Common myeloid progenitor, CD34-positive (primary cell): ENCODE results near the gene CEBPG. TPM values are rescaled to one million over a fixed set of nuclear protein-coding genes. Genes with fewer than 3 reads are reported as not detected.

Experiments
- CTCF ChIA-PET: fragments of 350-600 bp; sonication (Branson Sonifier 250); formaldehyde crosslinking; loops from one replicate; lab custom pipeline; 2021; ENCODE audit warnings: antibody characterized with exemption; lab: Charles Lee
- POLR2A ChIA-PET: fragments of 350-600 bp; sonication (Branson Sonifier 250); formaldehyde crosslinking; loops from one replicate; lab custom pipeline; 2021; ENCODE audit warnings: antibody characterized with exemption; lab: Charles Lee
- DNase-seq, 3 donors: peaks; one replicate each; pipeline versions ENCODE4 v3.0.0 to v3.0.0-alpha.2; 2013
- H3K27ac ChIP-seq, 2 experiments: 1 replicate in 1 of 2; 2 replicates in 1 of 2; pipeline ENCODE4 v1.7.0; 2013; ENCODE audit warnings: inconsistent platforms in 2 of 2, low read length in 2 of 2, mild to moderate bottlenecking in 2 of 2, low read depth in 1 of 2, moderate library complexity in 1 of 2; ENCODE audit not compliant: severe bottlenecking in 2 of 2, insufficient read depth in 1 of 2, poor library complexity in 1 of 2
- H3K27me3 ChIP-seq, 5 experiments: replicated peaks in 2 of 5; 1 replicate in 3 of 5; 2 replicates in 2 of 5; pipeline versions ENCODE4 v1.6.1 to v1.7.0; 2013; ENCODE audit warnings: low read length in 4 of 5, mild to moderate bottlenecking in 2 of 5, moderate library complexity in 2 of 5, inconsistent platforms in 1 of 5; ENCODE audit not compliant: insufficient read depth in 5 of 5, control insufficient read depth in 4 of 5
- H3K36me3 ChIP-seq, 4 experiments: 1 replicate in 2 of 4; 2 replicates in 2 of 4; pipeline versions ENCODE4 v1.6.1 to v1.7.0; 2013; ENCODE audit warnings: low read length in 3 of 4, control low read depth in 1 of 4, mild to moderate bottlenecking in 1 of 4; ENCODE audit not compliant: control insufficient read depth in 4 of 4, insufficient read depth in 4 of 4
- H3K4me1 ChIP-seq, 4 experiments: 1 replicate in 3 of 4; 2 replicates in 1 of 4; pipeline versions ENCODE4 v1.6.1 to v1.7.1; 2013; ENCODE audit warnings: low read length in 3 of 4, mild to moderate bottlenecking in 3 of 4, control low read depth in 1 of 4, inconsistent platforms in 1 of 4, moderate library complexity in 1 of 4; ENCODE audit not compliant: control insufficient read depth in 4 of 4, insufficient read depth in 4 of 4; ENCODE audit errors: control extremely low read depth in 1 of 4
- H3K4me3 ChIP-seq, 7 experiments: 1 replicate in 4 of 7; 2 replicates in 3 of 7; pipeline versions ENCODE4 v1.5.1 to v1.7.0; 2013; ENCODE audit warnings: mild to moderate bottlenecking in 7 of 7, low read length in 6 of 7, moderate library complexity in 6 of 7, inconsistent platforms in 2 of 7, low read depth in 2 of 7, control low read depth in 1 of 7; ENCODE audit not compliant: insufficient read depth in 4 of 7, control insufficient read depth in 1 of 7; ENCODE audit errors: extremely low read depth in 1 of 7
- H3K9me3 ChIP-seq, 5 experiments: 1 replicate in 4 of 5; 2 replicates in 1 of 5; pipeline versions ENCODE4 v1.6.1 to v1.7.1; 2013; ENCODE audit warnings: low read length in 4 of 5, mild to moderate bottlenecking in 2 of 5, inconsistent platforms in 1 of 5, low read depth in 1 of 5, moderate library complexity in 1 of 5; ENCODE audit not compliant: control insufficient read depth in 4 of 5, insufficient read depth in 2 of 5; ENCODE audit errors: control extremely low read depth in 1 of 5
- WGBS: methylation state at CpG from one replicate; pipeline ENCODE4 v1.1.5; 2013; ENCODE audit not compliant: insufficient coverage; 5-methylcytosine and 5-hydroxymethylcytosine counted together
- polyA plus RNA-seq: library from polyadenylated mRNA; unstranded; fragments of 120-200 nt; gene quantifications from one replicate; pipeline ENCODE4 v1.2.1, GENCODE V29; 2013

Gene CEBPG
- polyA plus RNA-seq: 25.6 TPM

DNA sequence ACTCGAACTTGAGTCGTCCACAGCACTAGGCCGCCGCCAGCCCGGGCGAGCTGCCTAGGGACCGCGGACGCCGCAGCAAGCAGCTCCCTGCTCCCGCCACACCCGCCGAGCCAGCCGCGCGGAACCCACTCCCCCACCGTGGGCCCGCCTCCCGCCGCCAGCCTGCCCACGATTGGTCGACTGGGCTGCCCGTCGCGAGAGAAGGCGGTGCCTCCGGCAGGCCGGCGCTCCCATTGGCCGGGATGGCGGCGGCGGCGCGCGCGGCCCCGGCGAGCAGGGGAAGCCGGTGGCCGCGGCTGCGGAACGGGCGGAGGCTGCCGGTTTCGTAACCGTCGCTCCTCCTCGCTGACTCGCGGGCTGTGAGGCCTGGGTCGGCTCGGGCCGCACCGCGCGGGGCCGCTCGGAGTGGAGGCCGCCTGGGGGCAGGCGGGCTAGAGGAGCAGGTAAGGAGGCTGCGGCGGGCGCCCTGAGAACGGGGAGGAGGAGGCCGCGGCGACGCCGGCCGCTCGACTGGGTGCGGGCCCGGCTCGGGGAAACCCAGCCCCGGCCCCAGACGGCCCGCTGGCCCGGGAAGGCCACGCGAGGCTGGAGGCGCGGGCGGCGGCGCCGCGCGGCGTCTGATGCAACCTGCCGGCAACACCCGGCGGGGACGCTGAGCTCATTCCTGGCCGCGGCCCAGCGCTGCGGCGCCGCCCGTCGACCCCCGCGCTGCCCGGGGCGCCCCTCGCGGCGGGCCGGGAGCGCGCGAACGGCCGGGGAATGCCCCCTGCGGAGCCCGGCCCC, at the start of gene CEBPG:
TSS of gene CEBPG (plus strand) at position 257 of the 783 bp plus-strand sequence. CDS start 5,531 bp downstream, outside the sequence.
- WGBS: under 1% methylated on average over 106 of the region's 118 CpGs
- H3K4me1 ChIP-seq: peaks cover 8 to 30% (median 23%) of the 10 kb centered on the region in 4 experiments
- peaks cover 0 to 6% (median 0%) of the 10 kb centered on the region in 4 experiments for H3K36me3 ChIP-seq
- peak; percentile 94 to 97 (median 95) for DNase-seq
- H3K27me3 ChIP-seq: no peaks in the 10 kb centered on the region
- peak within 1 kb of the TSS; percentile 64 to 96 (median 81) for H3K4me3 ChIP-seq
- H3K9me3 ChIP-seq: no peaks in the 10 kb centered on the region
- CTCF ChIA-PET: interaction anchor here (1.0 to 3.0 kb wide), 16 partner anchors 10 to 132 kb away, joined by 3 to 15 read pairs (median 4); partner anchors contain the start of gene CEBPA
- POLR2A ChIA-PET: interaction anchor here (0.8 to 3.5 kb wide), 3 partner anchors 12 to 71 kb away, joined by 3 to 31 read pairs (median 5); partner anchors contain the start of gene CEBPA
- peak within 1 kb of the TSS; percentile 93 to 97 for H3K27ac ChIP-seq

DNA sequence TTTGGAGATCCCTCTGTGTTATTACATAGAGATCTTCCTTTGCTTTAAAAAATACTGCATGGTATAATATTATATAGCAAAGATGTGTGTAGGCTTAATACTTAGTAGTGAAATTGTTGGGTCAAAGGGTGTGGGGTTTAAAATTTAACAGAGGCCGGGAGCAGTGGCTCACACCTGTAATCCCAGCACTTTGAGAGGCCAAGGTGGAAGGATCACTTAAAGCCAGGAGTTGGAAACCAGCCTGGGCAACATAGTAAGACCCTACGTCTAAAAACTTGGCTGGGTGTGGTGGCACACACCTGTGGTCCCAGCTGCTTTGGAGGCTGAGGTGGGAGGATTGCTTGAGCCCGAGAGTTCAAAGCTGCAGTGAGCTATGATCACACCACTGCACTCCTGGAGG, 48.9 kb upstream of the CEBPG start:
- H3K4me3 ChIP-seq: no peak overlapping the region
- H3K36me3 ChIP-seq: no peaks in the 10 kb centered on the region
- ChIA-PET POLR2A (no interaction called here), CTCF (interaction anchor here (1.2 kb wide), 1 partner anchor 9 kb away, joined by 3 read pairs; no protein-coding TSS in a partner anchor)
- peaks cover 0 to 8% (median 0%) of the 10 kb centered on the region in 4 experiments for H3K4me1 ChIP-seq
- WGBS: 100% methylated on average over 1 of the region's 3 CpGs
- H3K9me3 ChIP-seq: peaks cover 0 to 16% (median 1%) of the 10 kb centered on the region in 5 experiments
- no peaks in the 10 kb centered on the region for H3K27me3 ChIP-seq
- no peak for DNase-seq
- no peak overlapping the region for H3K27ac ChIP-seq

- no peak overlapping the region for H3K4me3 ChIP-seq
- peaks cover 0 to 7% (median 1%) of the 10 kb centered on the region in 5 experiments for H3K9me3 ChIP-seq
- CTCF ChIA-PET: interaction anchor here (1.9 kb wide), 1 partner anchor 84 kb away, joined by 4 read pairs; no protein-coding TSS in a partner anchor
- no peak overlapping the region for H3K27ac ChIP-seq
- no peak for DNase-seq
- peaks cover 0 to 20% (median 0%) of the 10 kb centered on the region in 4 experiments for H3K4me1 ChIP-seq
- no peaks in the 10 kb centered on the region for H3K36me3 ChIP-seq
- no peaks in the 10 kb centered on the region for H3K27me3 ChIP-seq
- WGBS: 100% methylated on average over 4 of the region's 5 CpGs
- POLR2A ChIA-PET: no interaction called here
Measured at GRCh38 chr19:33325920-33326319, 47.6 kb upstream of the CEBPG start.

DNA sequence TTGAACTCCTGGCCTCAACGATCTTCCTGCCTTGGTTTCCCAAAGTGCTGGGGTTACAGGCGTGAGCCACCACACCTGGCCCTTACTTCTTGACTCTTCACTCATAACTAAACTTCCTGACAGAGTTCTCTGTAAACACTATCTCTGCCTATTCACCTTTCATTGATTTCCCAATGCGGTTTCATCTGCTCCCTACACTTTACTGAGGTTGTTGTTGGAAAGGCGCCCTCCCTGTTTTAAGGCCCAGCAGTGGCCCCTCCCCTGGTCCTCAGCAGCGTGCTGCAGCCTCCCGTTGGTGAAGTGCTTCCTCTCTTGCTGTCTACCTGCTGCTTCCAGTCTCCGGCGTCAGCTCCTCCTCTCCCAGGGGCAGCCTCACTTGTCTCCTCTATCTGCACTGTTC, 44.4 kb upstream of the CEBPG start:
- no peak for DNase-seq
- H3K9me3 ChIP-seq: peaks cover 0 to 4% (median 0%) of the 10 kb centered on the region in 5 experiments
- H3K27me3 ChIP-seq: no peaks in the 10 kb centered on the region
- H3K4me3 ChIP-seq: no peak overlapping the region
- POLR2A ChIA-PET: no interaction called here
- H3K27ac ChIP-seq: no peak overlapping the region
- WGBS: 90% methylated on average over 8 of the region's 8 CpGs
- peaks cover 0 to 33% (median 4%) of the 10 kb centered on the region in 4 experiments for H3K4me1 ChIP-seq
- H3K36me3 ChIP-seq: no peaks in the 10 kb centered on the region
- CTCF ChIA-PET: interaction anchor here (1.1 kb wide), 1 partner anchor 16 kb away, joined by 3 read pairs; no protein-coding TSS in a partner anchor

- Histone ChIP-seq H3K9me3 (peaks cover 0 to 4% (median 0%) of the 10 kb centered on the region in 5 experiments), H3K36me3 (no peaks in the 10 kb centered on the region), H3K27ac (no peak overlapping the region), H3K4me3 (no peak overlapping the region), H3K27me3 (no peaks in the 10 kb centered on the region), H3K4me1 (peaks cover 0 to 33% (median 4%) of the 10 kb centered on the region in 4 experiments)
- 61% methylated on average over 3 of the region's 4 CpGs for WGBS
- no peak for DNase-seq
- ChIA-PET CTCF (no interaction called here), POLR2A (no interaction called here)
Measured at GRCh38 chr19:33329736-33330135, 43.8 kb upstream of the CEBPG start.

DNA sequence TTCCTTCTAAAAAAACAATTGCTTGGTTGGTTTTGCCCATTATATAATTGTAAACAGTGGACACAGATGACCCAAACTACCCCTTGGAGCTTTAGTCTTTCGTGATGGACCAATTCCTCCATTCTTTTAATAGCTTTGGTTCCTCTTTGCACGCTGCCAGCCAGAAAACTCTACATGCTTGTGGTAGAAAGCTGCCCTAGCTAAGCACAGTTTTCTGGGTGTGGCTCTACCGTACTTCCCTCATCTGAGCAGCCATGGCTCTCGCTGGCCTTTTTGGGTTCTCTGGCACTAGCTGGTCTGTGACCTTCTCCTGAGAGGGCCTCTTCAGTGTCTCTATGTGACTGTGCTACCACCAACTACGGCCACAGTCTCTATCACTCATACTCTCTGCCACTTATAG, 41.3 kb upstream of the CEBPG start:
- Histone ChIP-seq H3K9me3 (no peaks in the 10 kb centered on the region), H3K36me3 (no peaks in the 10 kb centered on the region), H3K4me1 (peaks cover 0 to 33% (median 4%) of the 10 kb centered on the region in 4 experiments), H3K4me3 (no peak overlapping the region), H3K27me3 (no peaks in the 10 kb centered on the region), H3K27ac (no peak overlapping the region)
- ChIA-PET POLR2A (interaction anchor here (0.7 to 1.0 kb wide), 2 partner anchors 30 to 40 kb away, joined by 3 to 5 read pairs; partner anchors contain the start of gene CEBPA), CTCF (interaction anchor here (1.7 to 2.0 kb wide), 2 partner anchors 20 to 74 kb away, joined by 3 to 4 read pairs; no protein-coding TSS in a partner anchor)
- peak; percentile 10 to 66 (median 60) for DNase-seq
- WGBS: 0% methylated on average over 4 of the region's 5 CpGs
